Fibroblast of skin of back (primary cell): Measurements from ENCODE around the gene STXBP3.
A peak's percentile ranks its signal among the peaks of the same experiment; 100 is the strongest.

Experiments used
- DNase-seq: peaks from one replicate; pipeline ENCODE4 v3.0.0-alpha.2; 2013

STXBP3 gene

GRCh38 chr1:108811611-108812010, 65.1 kb downstream of the STXBP3 start:
- no peak for DNase-seq

- DNase-seq, result no peak
Observed at GRCh38 chr1:108813326-108813725, 66.9 kb downstream of the STXBP3 start.

GRCh38 chr1:108814343-108815125, 68.1 kb downstream of the STXBP3 start:
- DNase-seq, result no peak

GRCh38 chr1:108815566-108815965, 69.1 kb downstream of the STXBP3 start:
- DNase-seq, result no peak

GRCh38 chr1:108816049-108816893, 69.8 kb downstream of the STXBP3 start:
- DNase-seq, result peak; percentile 85

GRCh38 chr1:108817016-108817415, 70.5 kb downstream of the STXBP3 start:
- DNase-seq, result no peak

GRCh38 chr1:108817811-108818210, 71.3 kb downstream of the STXBP3 start:
- DNase-seq, result no peak

GRCh38 chr1:108819878-108820277, 73.4 kb downstream of the STXBP3 start:
- DNase-seq, result no peak

GRCh38 chr1:108823632-108824031, 77.2 kb downstream of the STXBP3 start:
- no peak for DNase-seq

- DNase-seq, result no peak
Observed at GRCh38 chr1:108824051-108824450, 77.6 kb downstream of the STXBP3 start.

- no peak for DNase-seq
Observed at GRCh38 chr1:108826081-108826635, 79.7 kb downstream of the STXBP3 start.

GRCh38 chr1:108828074-108828961, 81.8 kb downstream of the STXBP3 start:
- peak; percentile 85 for DNase-seq

GRCh38 chr1:108829498-108829916, 83.0 kb downstream of the STXBP3 start:
- DNase-seq, result peak; percentile 54

- peak; percentile 97 for DNase-seq
Observed at GRCh38 chr1:108830119-108831008, 83.9 kb downstream of the STXBP3 start.

GRCh38 chr1:108831225-108831624, 84.8 kb downstream of the STXBP3 start:
- peak; percentile 55 for DNase-seq

GRCh38 chr1:108832929-108833328, 86.5 kb downstream of the STXBP3 start:
- no peak for DNase-seq

GRCh38 chr1:108841703-108842102, 95.2 kb downstream of the STXBP3 start:
- no peak for DNase-seq

GRCh38 chr1:108842525-108843181, 96.2 kb downstream of the STXBP3 start:
- no peak for DNase-seq

GRCh38 chr1:108843390-108844137, 97.1 kb downstream of the STXBP3 start:
- no peak for DNase-seq

GRCh38 chr1:108845446-108845845, 99.0 kb downstream of the STXBP3 start:
- no peak for DNase-seq
